Keratinocyte (primary cell): ENCODE results near the gene SHROOM1. TPM values are rescaled to one million over a fixed set of nuclear protein-coding genes. Genes with fewer than 3 reads are reported as not detected.
"Not testable (repeated sequence)": the region's sequence is repeated elsewhere in the genome, so short reads cannot be mapped to it uniquely, and the experiment has no call there.

Experiments
- DNase-seq: peaks from one replicate; pipeline ENCODE4 v3.0.0-alpha.2; 2011; ENCODE audit warnings: low read depth, missing footprints, low spot score
- FAIRE-seq: peaks from 2 replicates; lab custom pipeline; 2011; peaks lifted over from hg19 to GRCh38; lab: Jason Lieb, UNC
- H2AFZ ChIP-seq: 2 replicates; pipeline ENCODE4 v1.6.0; 2012; ENCODE audit warnings: low read length, control low read depth, inconsistent platforms; ENCODE audit not compliant: control insufficient read depth
- H3K27ac ChIP-seq: 2 replicates; pipeline ENCODE4 v1.5.1; 2011; ENCODE audit warnings: low read length; ENCODE audit not compliant: control insufficient read depth, insufficient read depth
- H3K27me3 ChIP-seq: 3 replicates; pipeline ENCODE4 v1.6.0; 2011; ENCODE audit warnings: low read length; ENCODE audit not compliant: control insufficient read depth, insufficient read depth; ENCODE audit errors: extremely low read depth
- H3K36me3 ChIP-seq, 2 experiments: 2 replicates in 1 of 2; 3 replicates in 1 of 2; pipeline ENCODE4 v1.5.1; 2011; ENCODE audit warnings: low read length in 2 of 2, mild to moderate bottlenecking in 1 of 2; ENCODE audit not compliant: control insufficient read depth in 2 of 2, insufficient read depth in 2 of 2; ENCODE audit errors: extremely low read depth in 1 of 2
- H3K4me1 ChIP-seq: 3 replicates; pipeline ENCODE4 v1.5.1; 2011; ENCODE audit warnings: low read length; ENCODE audit not compliant: control insufficient read depth, insufficient read depth; ENCODE audit errors: extremely low read depth
- H3K4me2 ChIP-seq: 3 replicates; pipeline ENCODE4 v1.6.0; 2011; ENCODE audit warnings: low read depth, low read length; ENCODE audit not compliant: control insufficient read depth, insufficient read depth; ENCODE audit errors: extremely low read depth
- H3K4me3 ChIP-seq, 3 experiments: fragments of 200-600 bp in 1 of 3; sonication (generic) in 1 of 3; 2 replicates in 2 of 3; 3 replicates in 1 of 3; pipeline ENCODE4 v1.5.1; 2011 to 2016; ENCODE audit warnings: low read length in 3 of 3, mild to moderate bottlenecking in 3 of 3, control low read depth in 2 of 3, inconsistent platforms in 1 of 3, low read depth in 1 of 3, mixed read lengths in 1 of 3, mixed run types in 1 of 3, moderate library complexity in 1 of 3; ENCODE audit not compliant: control insufficient read depth in 2 of 3, insufficient read depth in 2 of 3; ENCODE audit errors: extremely low read depth in 1 of 3
- H3K79me2 ChIP-seq: 2 replicates; pipeline ENCODE4 v1.6.0; 2012; ENCODE audit warnings: low read length; ENCODE audit not compliant: control insufficient read depth, insufficient read depth
- H3K9ac ChIP-seq: 3 replicates; pipeline ENCODE4 v1.6.0; 2011; ENCODE audit warnings: low read length; ENCODE audit not compliant: control insufficient read depth, insufficient read depth; ENCODE audit errors: extremely low read depth
- H3K9me1 ChIP-seq: 3 replicates; pipeline ENCODE4 v1.6.0; 2011; ENCODE audit warnings: low read length; ENCODE audit not compliant: control insufficient read depth, insufficient read depth; ENCODE audit errors: extremely low read depth
- H3K9me3 ChIP-seq: 2 replicates; pipeline ENCODE4 v1.5.1; 2012; ENCODE audit warnings: low read depth, low read length; ENCODE audit not compliant: control insufficient read depth
- H4K20me1 ChIP-seq: 3 replicates; pipeline ENCODE4 v1.6.0; 2011; ENCODE audit warnings: low read length; ENCODE audit not compliant: control insufficient read depth, insufficient read depth; ENCODE audit errors: extremely low read depth
- EZH2 ChIP-seq: IDR thresholded peaks from one replicate; pipeline ENCODE4 v1.6.1; 2012; ENCODE audit warnings: inconsistent platforms, mild to moderate bottlenecking, low read length, moderate library complexity
- dilution Hi-C: fragments of 300-500 bp; cut with MboI; formaldehyde crosslinking; loops from one replicate; pipeline ENCODE4 v1.7.0; 2020; ENCODE audit warnings: low sequenced_read_pairs; ENCODE audit not compliant: extremely low pct_ligation_motif_present
- polyA plus RNA-seq, 5 experiments: library from polyadenylated mRNA; depleted of rRNA in 3 of 5; stranded (reverse) in 3 of 5; stranded (forward) in 1 of 5; unstranded in 1 of 5; fragments of >200 nt; gene quantifications; 1 replicate in 1 of 5; 2 replicates in 3 of 5; 3 replicates in 1 of 5; pipeline versions ENCODE4 v1.2.1 to v1.2.3, GENCODE V29; 2011 to 2012; ENCODE audit warnings: missing spikeins in 2 of 5, low read depth in 1 of 5, low replicate concordance in 1 of 5
- TF ChIP-seq, protein P1 (sequence below), 3 experiments: IDR thresholded peaks in 1 of 3; conservative IDR thresholded peaks in 1 of 3; optimal IDR thresholded peaks in 1 of 3; 2 replicates in 2 of 3; 3 replicates in 1 of 3; pipeline versions ENCODE3 to v1.5.1; 2011; ENCODE audit warnings: low read length in 3 of 3, mild to moderate bottlenecking in 3 of 3, moderate library complexity in 2 of 3, control low read depth in 1 of 3, inconsistent platforms in 1 of 3; ENCODE audit not compliant: insufficient read depth in 2 of 3; ENCODE audit errors: extremely low read depth in 1 of 3

SHROOM1 gene
- polyA plus RNA-seq, 1 donor (not counting 4 experiments of a cell fraction or from before 2014, with no cell fraction given), result 0.25 TPM

DNA sequence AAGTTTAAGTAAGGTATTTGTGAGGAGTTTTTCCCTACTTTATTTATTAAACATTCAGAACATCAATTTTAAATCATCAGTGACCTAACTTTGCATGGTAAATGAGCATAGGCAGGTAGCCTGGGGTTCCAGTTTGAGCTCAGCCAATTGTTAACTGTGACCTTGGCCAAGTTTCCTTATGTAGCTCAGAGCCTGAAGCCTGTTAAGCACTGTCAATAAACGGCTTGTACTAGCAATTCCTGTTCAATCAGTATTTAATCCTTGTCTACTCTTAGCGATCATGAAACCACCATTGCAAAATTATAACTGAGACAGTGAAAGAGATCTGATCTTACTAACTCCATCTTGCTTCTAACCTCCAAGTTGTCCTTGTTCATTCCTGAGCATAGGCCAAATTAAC lies 22.0 kb downstream of the SHROOM1 start:
- DNase-seq (no peak), FAIRE-seq (no peak)
- Histone ChIP-seq H3K27ac (no peak overlapping the region), H4K20me1 (no peaks in the 10 kb centered on the region), H3K9me3 (no peaks in the 10 kb centered on the region), H3K79me2 (no peaks in the 10 kb centered on the region), H3K27me3 (peaks cover 18% of the 10 kb centered on the region), H3K4me2 (no peak overlapping the region), H2AFZ (no peak overlapping the region), H3K4me3 (no peak overlapping the region), H3K9me1 (no peaks in the 10 kb centered on the region), H3K4me1 (no peaks in the 10 kb centered on the region), H3K9ac (no peak overlapping the region), H3K36me3 (no peaks in the 10 kb centered on the region)
- dilution Hi-C loops, result no loop called here
- TF ChIP-seq EZH2, result no peak
- TF ChIP-seq, protein P1, sequence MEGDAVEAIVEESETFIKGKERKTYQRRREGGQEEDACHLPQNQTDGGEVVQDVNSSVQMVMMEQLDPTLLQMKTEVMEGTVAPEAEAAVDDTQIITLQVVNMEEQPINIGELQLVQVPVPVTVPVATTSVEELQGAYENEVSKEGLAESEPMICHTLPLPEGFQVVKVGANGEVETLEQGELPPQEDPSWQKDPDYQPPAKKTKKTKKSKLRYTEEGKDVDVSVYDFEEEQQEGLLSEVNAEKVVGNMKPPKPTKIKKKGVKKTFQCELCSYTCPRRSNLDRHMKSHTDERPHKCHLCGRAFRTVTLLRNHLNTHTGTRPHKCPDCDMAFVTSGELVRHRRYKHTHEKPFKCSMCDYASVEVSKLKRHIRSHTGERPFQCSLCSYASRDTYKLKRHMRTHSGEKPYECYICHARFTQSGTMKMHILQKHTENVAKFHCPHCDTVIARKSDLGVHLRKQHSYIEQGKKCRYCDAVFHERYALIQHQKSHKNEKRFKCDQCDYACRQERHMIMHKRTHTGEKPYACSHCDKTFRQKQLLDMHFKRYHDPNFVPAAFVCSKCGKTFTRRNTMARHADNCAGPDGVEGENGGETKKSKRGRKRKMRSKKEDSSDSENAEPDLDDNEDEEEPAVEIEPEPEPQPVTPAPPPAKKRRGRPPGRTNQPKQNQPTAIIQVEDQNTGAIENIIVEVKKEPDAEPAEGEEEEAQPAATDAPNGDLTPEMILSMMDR (optimal IDR thresholded peaks at IDR 0.05 in 1 of 3, IDR thresholded peaks at IDR 0.05 in 1 of 3, conservative IDR thresholded peaks at IDR 0.05 in 1 of 3; ENCODE audit: extremely low read depth in 1 of 3, insufficient read depth in 2 of 3, low read length in 3 of 3), result no peak

DNA sequence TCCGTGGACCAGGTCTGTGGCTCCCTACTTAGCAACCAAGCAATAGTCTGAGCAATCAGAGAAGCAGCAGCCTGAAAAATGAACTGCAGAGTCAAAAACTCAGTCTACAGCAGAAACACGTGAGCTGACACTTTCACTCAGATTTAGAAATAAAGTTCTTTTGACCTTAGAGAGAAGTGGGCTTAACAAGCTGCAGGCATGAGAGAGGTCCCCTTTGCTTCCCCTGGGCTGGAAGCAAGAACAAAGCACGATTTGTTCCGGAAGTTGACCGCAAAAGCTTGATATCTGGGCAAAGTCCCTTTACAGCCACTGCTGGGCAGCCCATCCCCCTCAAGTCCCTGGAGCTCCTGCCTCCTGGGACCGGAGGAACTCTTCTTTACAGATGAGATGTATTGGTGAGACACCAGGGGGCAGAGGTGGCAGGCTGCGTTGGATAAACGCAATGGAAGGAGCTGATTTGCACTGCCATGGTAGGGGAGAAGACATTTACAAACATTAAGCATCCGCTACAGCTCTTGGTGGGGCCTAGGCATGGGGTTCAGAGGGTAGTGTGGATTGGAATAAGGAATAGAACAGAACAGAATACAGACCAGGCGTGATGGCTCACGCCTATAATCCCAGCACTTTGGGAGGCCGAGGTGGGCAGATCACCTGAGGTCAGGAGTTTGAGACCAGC lies 23.1 kb downstream of the SHROOM1 start:
- Histone ChIP-seq H3K27me3 (peaks cover 7% of the 10 kb centered on the region), H3K4me1 (no peaks in the 10 kb centered on the region), H2AFZ (no peak overlapping the region), H3K9me1 (no peaks in the 10 kb centered on the region), H4K20me1 (no peaks in the 10 kb centered on the region), H3K9me3 (no peaks in the 10 kb centered on the region), H3K27ac (no peak overlapping the region), H3K9ac (no peak overlapping the region), H3K4me2 (no peak overlapping the region), H3K4me3 (no peak overlapping the region), H3K79me2 (no peaks in the 10 kb centered on the region), H3K36me3 (no peaks in the 10 kb centered on the region)
- FAIRE-seq (no peak), DNase-seq (no peak)
- TF ChIP-seq EZH2, result no peak
- TF ChIP-seq, protein P1 (optimal IDR thresholded peaks at IDR 0.05 in 1 of 3, IDR thresholded peaks at IDR 0.05 in 1 of 3, conservative IDR thresholded peaks at IDR 0.05 in 1 of 3; ENCODE audit: extremely low read depth in 1 of 3, insufficient read depth in 2 of 3, low read length in 3 of 3), result peak in 1 of 3 experiments; percentile 7
- dilution Hi-C loops, result no loop called here

GRCh38 chr5:132806804-132807162 lies 23.7 kb downstream of the SHROOM1 start:
- H3K36me3 ChIP-seq, H2AFZ ChIP-seq, H3K9me3 ChIP-seq, DNase-seq, H3K4me2 ChIP-seq, H3K4me3 ChIP-seq, H4K20me1 ChIP-seq, H3K27me3 ChIP-seq, H3K4me1 ChIP-seq, dilution Hi-C loops, H3K9me1 ChIP-seq, FAIRE-seq, H3K9ac ChIP-seq, H3K79me2 ChIP-seq, H3K27ac ChIP-seq: not testable (repeated sequence)

- dilution Hi-C loops, H3K36me3 ChIP-seq, FAIRE-seq, H3K27me3 ChIP-seq, H2AFZ ChIP-seq, H3K9me3 ChIP-seq, DNase-seq, H3K79me2 ChIP-seq, H4K20me1 ChIP-seq, H3K4me1 ChIP-seq, H3K9ac ChIP-seq, H3K4me3 ChIP-seq, H3K9me1 ChIP-seq, H3K27ac ChIP-seq, H3K4me2 ChIP-seq: not testable (repeated sequence)
Observed at GRCh38 chr5:132805872-132806271, 24.6 kb downstream of the SHROOM1 start.
